ENCODE measurements around the gene PLCB2.

PLCB2 gene

DNA sequence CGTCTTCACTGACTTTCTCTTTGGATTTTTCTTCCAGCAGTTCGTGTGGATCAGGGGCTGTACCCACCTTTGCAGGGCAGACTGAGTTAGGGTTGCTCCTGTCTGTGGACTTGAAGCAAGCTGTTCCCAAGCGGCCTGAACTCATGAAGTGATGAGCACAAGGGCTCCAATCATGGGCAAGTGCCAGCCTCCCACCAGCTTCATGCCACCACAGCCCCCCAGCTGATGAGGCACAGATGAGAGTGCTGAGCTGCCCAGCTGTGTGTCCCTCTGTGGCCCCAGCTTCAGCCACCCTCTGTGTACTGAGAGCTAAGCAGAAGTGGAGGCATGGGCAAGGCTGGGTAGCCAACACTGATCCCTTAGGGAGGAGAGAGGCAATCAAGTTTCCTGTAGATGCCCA, 3.3 kb upstream of the PLCB2 start:
- no peak for DNase-seq
- in situ Hi-C loops (cut with HindIII; ENCODE audit: low pct_ligation_motif_present, low pct_unique_long_range_greater_than_20kb, low sequenced_read_pairs), result no loop called here

DNA sequence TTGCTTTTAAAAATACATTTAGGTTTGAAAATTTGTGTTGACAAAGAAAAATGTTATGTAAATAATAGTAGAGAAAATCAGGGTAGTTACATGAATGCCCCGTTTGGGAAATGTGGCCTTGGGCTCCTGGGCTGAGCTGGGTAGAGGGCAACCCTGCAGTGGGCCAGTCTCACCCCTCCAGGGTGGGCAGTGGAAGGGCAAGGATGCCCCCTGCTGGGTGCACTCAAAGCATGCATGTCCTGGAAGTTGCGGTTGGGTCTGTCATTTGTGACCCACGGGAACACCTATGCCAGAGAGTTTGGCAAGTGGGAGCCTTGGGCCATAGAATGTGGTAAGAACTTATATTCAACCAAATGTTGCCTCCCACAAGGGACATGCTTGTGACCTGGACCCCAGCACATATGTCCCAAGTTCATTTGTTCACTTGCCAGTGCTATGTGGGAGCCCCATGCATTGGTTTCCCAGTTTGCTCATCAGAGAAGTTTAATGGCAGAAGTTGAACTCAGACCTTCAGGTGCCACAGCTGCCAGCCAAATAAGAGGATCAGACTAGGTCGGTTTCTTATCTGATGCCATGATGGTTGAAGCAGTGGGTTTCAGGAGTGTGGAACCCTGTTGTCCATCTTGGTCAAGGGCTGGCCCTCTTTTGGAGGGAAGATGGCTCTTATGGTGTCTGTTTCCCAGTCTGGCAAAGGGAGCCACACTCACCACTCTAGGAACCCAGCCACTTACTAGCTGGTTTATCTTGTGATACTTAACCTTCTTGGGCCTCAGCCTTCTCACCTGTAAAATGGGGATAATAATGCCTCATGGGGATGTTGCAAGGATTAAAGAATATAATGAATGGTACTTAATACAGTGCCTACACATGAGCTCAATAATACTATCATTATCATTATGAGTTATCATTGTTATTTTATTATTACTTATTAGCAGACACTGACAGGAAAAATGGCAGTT, 2.5 kb upstream of the PLCB2 start:
- in situ Hi-C loops (cut with HindIII; ENCODE audit: low pct_ligation_motif_present, low pct_unique_long_range_greater_than_20kb, low sequenced_read_pairs), result no loop called here

DNA sequence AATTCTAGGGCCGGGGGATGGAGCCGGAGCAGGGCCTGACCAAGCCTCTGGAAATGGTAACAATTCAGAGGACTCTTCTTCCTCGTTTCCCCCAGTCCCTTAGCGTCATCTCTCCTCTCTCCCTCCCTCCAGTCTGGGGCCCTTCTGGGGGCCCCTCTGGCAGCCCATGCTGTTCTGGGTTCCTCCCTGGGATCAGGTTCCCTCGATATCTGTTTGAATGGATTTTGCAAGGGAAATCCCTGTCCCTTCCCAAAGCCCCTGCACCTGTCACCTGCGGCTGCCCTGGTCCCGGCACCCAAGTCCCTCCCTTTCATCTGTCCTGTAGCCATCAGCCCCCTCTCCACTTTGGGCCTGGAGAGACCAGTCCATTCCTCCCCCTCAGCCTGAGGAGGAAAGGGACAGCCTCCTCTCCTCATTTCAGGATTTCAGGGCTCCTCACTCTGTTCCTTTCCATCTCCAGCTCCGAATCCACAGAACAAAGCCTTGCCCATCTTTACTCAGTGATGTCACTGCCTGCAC, 1.7 kb upstream of the PLCB2 start:
- in situ Hi-C loops (cut with HindIII; ENCODE audit: low pct_ligation_motif_present, low pct_unique_long_range_greater_than_20kb, low sequenced_read_pairs), result no loop called here
- DNase-seq, result no peak

More for the DNA sequence above, 2.5 kb upstream of the PLCB2 start:
- DNase-seq, result peak; percentile 52

DNA sequence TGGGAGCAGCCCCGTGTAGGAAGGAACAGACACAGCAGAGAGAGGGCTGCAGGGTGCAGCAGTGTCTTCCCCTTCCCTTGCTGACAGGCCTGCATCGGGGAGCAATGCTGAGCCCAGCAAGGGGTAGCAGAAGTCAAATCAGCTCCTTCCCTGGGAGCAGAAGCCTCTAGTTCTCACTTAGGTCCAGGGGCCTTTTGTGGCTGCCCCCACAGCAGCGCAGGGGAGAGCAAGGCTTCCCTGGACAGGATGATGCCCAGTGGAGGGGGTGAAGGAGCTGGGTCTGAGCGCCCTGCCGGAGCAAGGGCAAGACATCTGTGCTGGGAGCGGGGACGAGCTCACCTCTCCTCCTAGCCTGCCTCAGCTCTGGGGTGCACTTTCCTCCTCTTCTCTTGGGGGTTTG, 827 bp downstream of the PLCB2 start:
- DNase-seq, result no peak
- in situ Hi-C loops (cut with HindIII; ENCODE audit: low pct_ligation_motif_present, low pct_unique_long_range_greater_than_20kb, low sequenced_read_pairs), result no loop called here

DNA sequence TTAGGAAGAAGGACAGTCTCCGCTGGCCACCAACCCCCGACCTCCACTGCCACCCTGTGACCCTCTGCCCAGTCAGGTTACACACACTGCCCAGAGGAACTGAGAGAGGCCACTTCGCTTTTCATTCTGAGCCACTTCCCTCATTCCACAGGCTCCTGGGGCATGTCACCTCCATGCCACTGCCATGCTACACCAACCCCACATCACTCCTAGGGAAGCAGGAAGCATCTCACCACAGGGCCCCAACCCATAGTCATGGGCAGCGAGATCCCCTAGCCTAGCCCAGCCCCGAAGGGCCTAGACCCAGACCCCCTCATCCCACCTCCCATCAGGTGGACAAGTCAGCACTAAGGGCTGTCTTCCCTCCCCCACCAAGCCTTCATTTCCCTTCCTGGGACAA, 1.4 kb downstream of the PLCB2 start:
- in situ Hi-C loops (cut with HindIII; ENCODE audit: low pct_ligation_motif_present, low pct_unique_long_range_greater_than_20kb, low sequenced_read_pairs), result no loop called here

DNA sequence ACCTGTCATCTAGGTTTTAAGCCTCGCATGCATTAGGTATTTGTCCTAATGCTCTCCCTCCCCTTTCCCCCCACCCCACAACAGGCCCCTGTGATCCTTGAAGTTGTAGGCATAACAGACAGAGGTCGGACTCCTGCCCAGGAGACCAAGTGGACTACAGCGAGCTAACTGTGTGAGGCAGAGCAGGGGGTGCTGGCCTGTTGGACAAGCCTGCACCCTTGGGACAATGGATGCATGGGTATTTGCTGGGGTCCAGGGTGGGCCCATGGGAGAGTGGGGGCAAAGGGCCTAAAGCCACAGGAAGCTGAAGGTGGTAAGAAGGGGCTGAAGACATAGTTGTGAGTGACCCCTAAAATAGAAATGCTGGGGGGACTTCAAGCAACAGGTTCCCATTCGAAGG, 2.5 kb downstream of the PLCB2 start:
- in situ Hi-C loops (cut with HindIII; ENCODE audit: low pct_ligation_motif_present, low pct_unique_long_range_greater_than_20kb, low sequenced_read_pairs), result no loop called here
- DNase-seq, result no peak

More for the DNA sequence above, 1.4 kb downstream of the PLCB2 start:
- no peak for DNase-seq

DNA sequence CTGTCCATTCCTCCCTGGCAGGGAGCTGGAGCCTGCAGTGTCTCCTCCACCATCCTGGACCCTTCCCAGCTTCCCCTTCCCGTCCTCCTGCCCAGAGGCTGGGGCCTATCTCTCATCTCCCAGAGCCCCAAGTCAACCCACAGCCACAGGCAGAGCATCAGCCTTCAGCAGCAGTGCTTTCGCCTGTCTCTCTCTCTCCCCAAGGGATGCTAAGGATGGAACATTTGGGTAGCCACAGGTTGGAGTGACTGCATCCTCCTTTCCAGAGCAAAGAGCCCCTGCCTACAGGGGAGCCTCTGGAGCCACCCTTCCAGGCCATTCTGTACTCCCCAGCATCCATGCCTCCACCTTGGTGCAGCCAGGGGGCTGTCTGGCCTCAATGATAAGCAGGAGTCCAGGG, 4.2 kb downstream of the PLCB2 start:
- in situ Hi-C loops (cut with HindIII; ENCODE audit: low pct_ligation_motif_present, low pct_unique_long_range_greater_than_20kb, low sequenced_read_pairs), result no loop called here
- DNase-seq, result no peak

DNA sequence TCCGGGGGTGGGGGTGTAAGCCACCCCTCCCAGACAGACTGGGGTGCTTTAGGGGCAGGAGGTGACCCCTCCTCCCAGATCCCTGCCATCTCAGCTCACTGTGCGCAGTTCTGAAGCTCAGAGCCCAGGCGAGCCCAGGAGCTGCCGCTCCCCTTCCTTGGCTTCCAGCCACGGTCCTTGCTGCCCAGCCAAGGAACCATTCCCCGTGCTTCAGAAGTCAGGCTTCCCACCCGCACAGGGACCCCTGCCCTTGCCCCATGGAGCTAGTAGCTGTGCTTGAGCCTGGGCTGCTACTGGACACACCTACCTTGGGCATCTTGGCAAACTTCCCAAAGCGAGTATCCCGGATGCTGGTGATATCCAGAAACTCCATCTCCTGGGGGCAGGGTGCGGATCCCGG, 4.8 kb downstream of the PLCB2 start:
- DNase-seq, result no peak
- in situ Hi-C loops (cut with HindIII; ENCODE audit: low pct_ligation_motif_present, low pct_unique_long_range_greater_than_20kb, low sequenced_read_pairs), result no loop called here

DNA sequence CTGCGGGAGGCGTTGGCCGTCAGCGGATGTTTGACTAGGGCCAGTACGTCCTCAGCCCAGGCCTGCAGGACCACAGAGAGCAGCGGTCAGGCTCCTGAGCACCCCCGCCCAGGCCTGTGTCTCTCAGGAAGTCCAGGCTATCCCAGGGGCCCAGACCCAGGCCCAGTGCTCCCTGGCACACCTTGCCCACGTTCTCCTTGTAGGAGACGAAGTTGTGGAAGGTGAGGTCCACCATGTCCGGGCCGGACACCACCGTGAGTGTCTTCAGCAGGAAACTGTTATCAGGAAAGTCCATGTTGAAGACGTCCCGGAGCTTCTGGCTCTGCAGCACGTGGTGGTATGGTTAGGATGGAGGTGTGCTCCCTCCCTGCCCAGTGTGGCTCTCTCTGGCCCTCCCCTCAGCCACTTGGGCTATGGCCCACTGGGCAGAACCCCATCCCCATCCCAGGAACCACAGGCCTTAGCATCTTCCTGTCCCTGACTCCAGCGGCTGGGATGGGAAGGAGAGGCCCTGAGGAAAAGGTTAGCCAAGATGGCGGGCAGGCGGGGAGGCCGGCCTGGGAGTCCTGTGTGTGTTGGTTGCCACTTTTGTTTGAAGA, 5.3 kb downstream of the PLCB2 start:
- DNase-seq, result no peak

DNA sequence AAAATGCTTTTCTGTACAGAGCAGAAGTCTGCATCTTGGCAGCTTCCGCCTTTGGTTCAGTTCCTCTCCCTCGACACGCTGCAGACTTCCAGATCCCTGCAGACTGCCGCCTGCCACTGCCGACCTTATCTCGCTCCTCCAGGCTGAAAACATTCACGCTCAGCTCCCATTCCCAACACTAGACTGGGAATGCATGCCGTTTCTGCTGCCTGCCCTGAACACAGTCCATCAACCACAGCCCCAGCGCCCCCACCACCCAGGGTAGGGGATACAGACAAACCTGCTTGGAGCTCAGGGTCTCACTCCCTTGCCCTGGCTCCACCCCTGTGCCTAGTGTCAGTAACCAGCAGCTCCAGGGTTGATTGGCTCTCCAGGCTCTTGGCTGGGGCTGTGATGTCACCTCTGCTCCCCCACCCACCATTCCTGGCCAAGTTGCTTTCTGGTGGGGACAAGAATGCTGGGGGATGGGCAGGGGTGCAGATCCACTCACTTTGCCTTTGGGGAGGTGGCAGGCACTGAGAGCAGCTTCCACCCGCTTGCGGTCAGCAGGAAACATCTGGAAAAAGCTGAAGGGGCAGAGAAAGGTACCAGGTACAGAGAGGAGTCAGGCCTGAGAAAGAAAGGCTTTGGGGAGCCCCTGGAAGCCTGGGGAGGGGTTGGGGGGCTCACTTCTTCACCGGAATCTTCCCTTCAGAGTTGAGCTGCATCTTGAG, 6.1 kb downstream of the PLCB2 start:
- in situ Hi-C loops (cut with HindIII; ENCODE audit: low pct_ligation_motif_present, low pct_unique_long_range_greater_than_20kb, low sequenced_read_pairs), result no loop called here
- DNase-seq, result no peak

More for the DNA sequence above, 5.3 kb downstream of the PLCB2 start:
- in situ Hi-C loops (cut with HindIII; ENCODE audit: low pct_ligation_motif_present, low pct_unique_long_range_greater_than_20kb, low sequenced_read_pairs), result no loop called here

DNA sequence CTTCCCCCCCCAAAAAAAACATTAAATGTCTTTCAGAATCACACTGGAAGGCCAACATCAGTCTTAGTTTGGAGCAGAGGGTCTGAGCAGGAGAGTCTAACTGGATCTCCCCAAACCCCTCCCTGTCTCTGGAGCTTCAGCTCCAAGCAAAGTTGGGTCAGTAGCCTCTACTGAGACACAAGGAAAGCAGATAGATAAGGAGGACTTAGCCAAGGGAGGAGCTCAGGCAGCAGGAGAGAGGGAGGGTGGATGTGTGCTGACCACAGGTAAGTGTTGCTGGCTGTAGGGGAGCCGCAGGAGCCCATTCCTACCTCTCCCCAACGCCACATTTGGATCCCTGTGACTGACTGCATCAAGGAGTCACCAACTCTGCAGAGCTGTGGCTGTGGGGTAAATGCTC, 7.0 kb downstream of the PLCB2 start:
- in situ Hi-C loops (cut with HindIII; ENCODE audit: low pct_ligation_motif_present, low pct_unique_long_range_greater_than_20kb, low sequenced_read_pairs), result no loop called here
- no peak for DNase-seq

DNA sequence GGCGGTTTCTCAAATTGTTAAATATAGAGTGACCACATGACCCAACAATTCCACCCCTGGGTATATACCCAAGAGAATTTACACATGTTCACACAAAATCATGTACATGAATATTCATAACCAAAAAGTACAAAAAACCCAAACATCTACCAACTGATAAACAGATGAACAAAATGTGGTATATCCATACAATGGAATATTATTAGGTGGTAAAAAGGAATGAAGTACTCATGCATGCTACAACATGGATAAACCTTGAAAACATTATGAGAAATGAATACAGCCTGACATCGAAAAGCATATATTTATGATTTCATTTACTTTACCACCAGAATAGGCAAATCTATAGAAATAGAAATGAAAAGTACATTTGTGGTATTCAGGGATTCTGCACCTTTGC, 7.4 kb downstream of the PLCB2 start:
- no peak for DNase-seq
- in situ Hi-C loops (cut with HindIII; ENCODE audit: low pct_ligation_motif_present, low pct_unique_long_range_greater_than_20kb, low sequenced_read_pairs), result no loop called here

DNA sequence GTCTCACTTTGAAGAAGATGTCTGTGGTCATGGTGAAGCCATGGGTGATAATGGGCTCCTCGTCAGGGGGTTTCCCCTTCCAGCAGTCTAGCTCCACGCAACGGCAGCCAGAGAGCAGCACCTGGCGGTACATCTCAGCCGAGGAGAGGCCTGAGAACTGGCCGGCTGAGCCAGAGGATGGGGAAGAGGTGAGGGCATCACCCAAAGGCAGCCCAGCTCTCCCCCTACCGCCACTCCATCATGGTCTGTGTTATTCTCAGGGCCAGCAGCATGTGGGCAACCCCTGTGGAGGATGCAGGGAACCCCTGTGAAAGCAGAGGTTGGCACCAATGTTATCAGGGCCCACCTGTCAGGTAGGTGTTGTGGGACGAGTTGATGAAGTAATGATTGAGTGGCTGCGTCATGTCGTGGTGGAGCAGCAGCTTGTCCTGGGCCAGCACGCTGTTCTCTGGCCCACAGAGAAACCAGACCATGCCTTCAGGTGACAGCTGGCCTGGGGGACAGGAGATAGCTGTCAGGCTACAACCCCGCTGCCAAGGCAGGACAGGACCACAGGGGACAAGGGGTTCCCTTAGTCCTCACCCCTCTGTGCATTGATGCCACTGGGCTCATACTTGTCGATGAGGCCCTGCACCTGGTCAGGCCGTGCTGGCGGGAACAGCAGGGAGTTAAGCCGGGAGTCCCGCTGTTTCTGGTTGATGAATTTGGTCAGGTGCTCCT, 9.4 kb downstream of the PLCB2 start:
- in situ Hi-C loops (cut with HindIII; ENCODE audit: low pct_ligation_motif_present, low pct_unique_long_range_greater_than_20kb, low sequenced_read_pairs), result no loop called here
- DNase-seq, result no peak

DNA sequence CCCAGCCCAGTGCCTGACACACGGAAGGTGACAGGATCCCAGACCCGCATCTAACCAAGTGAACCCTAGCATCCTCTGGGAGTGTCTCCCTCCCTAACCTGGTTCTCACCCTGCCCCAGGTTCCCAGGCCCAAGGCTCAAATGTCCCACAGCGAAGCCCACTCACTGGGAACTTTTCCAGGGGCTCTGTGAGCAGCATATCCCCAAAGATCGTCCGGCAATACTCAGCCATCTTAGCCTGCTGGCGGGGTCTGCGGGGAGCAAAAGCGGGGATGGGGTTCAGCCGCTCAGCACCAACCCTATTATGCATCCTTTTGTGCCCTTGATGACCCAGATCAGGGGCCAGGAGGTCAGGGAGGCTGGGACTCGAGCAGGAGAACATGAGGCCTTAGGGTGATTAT, 10.4 kb downstream of the PLCB2 start:
- in situ Hi-C loops (cut with HindIII; ENCODE audit: low pct_ligation_motif_present, low pct_unique_long_range_greater_than_20kb, low sequenced_read_pairs), result no loop called here
- DNase-seq, result no peak

DNA sequence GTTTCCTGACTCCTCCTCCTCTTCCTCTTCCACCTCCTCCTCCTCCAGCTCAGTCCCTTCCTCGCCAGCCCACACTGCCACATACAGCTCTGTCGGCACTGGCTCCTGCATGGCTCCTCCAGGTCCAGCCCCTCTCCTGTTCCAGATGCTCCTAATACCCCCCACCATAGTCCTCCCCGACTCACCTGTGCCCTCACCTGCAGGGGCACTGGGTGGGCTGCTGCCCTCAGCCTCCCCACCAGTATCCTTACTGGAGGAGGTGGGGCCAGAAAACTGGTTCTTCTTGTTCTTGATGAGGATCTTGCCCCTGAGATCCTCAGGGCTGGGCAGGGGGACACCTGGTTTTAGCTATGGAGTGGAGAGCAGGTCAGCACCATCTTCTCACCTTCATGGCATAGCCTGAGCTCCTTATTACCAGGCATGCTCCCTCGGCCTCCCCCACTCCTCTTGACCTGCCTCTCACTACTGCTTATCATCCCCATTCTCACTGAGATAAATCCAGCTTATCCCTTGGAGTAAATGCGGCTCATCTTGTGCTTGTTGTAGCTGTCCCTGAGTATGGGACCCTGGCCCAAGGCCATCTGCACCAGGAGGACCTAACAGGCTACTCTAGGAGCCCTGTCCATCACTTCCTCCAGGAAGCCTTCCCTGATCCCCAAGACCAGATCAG, 11.0 kb downstream of the PLCB2 start:
- in situ Hi-C loops (cut with HindIII; ENCODE audit: low pct_ligation_motif_present, low pct_unique_long_range_greater_than_20kb, low sequenced_read_pairs), result no loop called here

DNA sequence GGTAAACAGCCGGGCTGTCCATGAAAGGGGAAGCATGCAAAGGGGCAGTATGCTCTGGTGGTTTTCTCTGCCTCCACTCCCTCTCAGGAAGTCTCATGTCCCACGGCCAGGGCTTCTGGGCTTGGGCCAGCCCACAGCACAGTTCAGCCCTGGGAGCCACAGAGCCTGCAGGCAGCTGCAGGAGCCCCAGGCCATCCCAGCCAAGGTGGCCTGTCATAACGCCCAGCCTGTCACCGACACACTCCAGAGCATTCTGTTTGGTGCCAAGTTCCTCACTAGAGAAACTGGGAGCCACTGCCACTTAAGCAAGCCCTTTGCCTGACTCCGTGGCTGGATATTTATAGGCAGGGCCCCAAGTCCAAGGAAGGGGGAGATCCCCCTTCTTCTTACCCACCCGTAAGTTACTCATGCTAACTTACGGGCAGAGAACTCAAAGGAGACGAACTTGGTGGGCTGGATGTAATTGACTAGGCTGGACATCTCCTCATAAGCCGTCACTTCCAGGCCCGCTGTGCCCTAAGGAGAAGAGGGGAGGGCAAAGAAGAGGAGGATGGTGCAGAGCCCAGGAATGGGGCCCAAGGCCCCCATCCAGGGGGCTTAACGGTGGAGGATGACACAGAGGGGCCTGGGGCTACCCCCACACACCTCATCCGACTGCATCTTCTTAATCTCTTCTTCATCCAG, 11.7 kb downstream of the PLCB2 start:
- in situ Hi-C loops (cut with HindIII; ENCODE audit: low pct_ligation_motif_present, low pct_unique_long_range_greater_than_20kb, low sequenced_read_pairs), result no loop called here
- DNase-seq, result no peak

More for the DNA sequence above, 11.0 kb downstream of the PLCB2 start:
- no peak for DNase-seq

DNA sequence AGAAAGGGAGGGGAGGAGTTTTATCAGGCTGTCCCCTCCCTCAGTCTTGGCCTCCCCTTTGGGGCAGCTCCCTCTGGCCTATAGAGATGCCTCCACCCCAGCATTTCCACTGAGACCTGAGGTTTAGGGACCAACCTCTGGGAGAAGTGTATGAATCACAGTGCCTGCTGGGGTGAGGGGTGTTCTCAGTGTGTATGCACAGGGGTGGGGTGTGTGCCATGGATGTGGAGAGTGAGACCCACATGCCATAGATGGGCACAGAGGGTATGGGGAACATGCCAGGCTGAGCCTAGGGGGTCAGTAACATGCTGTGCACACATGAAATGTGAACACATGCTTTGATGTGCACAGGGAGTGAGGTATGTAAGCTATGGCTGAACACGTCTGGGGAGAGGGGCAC, 12.4 kb downstream of the PLCB2 start:
- no peak for DNase-seq
- in situ Hi-C loops (cut with HindIII; ENCODE audit: low pct_ligation_motif_present, low pct_unique_long_range_greater_than_20kb, low sequenced_read_pairs), result no loop called here
